OCI-LY3 (cell line): ENCODE data around the gene LHFPL3.

Experiments
- EZH2phosphoT487 ChIP-seq: fragments of 200-600 bp; shearing (Covaris generic); IDR thresholded peaks from 2 replicates; pipeline ENCODE4 v1.6.1; 2018; ENCODE audit warnings: antibody characterized with exemption, mixed run types, low read depth
- TF ChIP-seq, protein P1 (sequence below): fragments of 200-600, 300-600 bp; sonication (generic); IDR thresholded peaks from 2 replicates; pipeline ENCODE4 v1.5.1; 2014; ENCODE audit warnings: antibody characterized with exemption, low read length, low read depth

DNA sequence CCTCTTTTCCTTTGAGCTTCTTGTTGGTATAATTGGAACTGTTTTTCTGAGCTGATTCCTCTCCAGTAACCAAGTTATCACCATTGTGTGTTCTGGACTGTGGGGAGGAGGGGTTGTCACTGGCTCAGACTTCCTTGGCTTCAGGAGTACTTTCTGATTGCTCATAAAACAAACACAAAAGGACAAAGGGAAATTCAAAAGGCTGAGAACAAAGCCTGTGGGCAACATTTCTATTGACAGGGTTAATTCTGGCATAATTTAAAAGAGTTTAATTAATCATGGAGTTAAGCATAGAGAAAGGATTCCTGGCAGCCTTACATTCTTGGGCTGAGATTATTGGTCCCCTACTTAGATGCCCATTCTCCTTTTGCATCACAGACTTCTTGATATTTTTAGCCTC is 462.7 kb downstream of the LHFPL3 start:
- TF ChIP-seq, protein P1, sequence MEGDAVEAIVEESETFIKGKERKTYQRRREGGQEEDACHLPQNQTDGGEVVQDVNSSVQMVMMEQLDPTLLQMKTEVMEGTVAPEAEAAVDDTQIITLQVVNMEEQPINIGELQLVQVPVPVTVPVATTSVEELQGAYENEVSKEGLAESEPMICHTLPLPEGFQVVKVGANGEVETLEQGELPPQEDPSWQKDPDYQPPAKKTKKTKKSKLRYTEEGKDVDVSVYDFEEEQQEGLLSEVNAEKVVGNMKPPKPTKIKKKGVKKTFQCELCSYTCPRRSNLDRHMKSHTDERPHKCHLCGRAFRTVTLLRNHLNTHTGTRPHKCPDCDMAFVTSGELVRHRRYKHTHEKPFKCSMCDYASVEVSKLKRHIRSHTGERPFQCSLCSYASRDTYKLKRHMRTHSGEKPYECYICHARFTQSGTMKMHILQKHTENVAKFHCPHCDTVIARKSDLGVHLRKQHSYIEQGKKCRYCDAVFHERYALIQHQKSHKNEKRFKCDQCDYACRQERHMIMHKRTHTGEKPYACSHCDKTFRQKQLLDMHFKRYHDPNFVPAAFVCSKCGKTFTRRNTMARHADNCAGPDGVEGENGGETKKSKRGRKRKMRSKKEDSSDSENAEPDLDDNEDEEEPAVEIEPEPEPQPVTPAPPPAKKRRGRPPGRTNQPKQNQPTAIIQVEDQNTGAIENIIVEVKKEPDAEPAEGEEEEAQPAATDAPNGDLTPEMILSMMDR = no peak
- TF ChIP-seq EZH2phosphoT487 = no peak
